Keratinocyte (primary cell): ENCODE measurements around the gene BUD31.

ENCODE experiments used
- CTCF ChIP-seq, 3 experiments: IDR thresholded peaks in 1 of 3; conservative IDR thresholded peaks in 1 of 3; optimal IDR thresholded peaks in 1 of 3; 2 replicates in 2 of 3; 3 replicates in 1 of 3; pipeline versions ENCODE3 to v1.5.1; 2011; ENCODE audit warnings: low read length in 3 of 3, mild to moderate bottlenecking in 3 of 3, moderate library complexity in 2 of 3, control low read depth in 1 of 3, inconsistent platforms in 1 of 3; ENCODE audit not compliant: insufficient read depth in 2 of 3; ENCODE audit errors: extremely low read depth in 1 of 3
- EZH2 ChIP-seq: IDR thresholded peaks from one replicate; pipeline ENCODE4 v1.6.1; 2012; ENCODE audit warnings: inconsistent platforms, mild to moderate bottlenecking, low read length, moderate library complexity

- no peak for TF ChIP-seq CTCF (optimal IDR thresholded peaks at IDR 0.05 in 1 of 3, IDR thresholded peaks at IDR 0.05 in 1 of 3, conservative IDR thresholded peaks at IDR 0.05 in 1 of 3; ENCODE audit: extremely low read depth in 1 of 3, insufficient read depth in 2 of 3, low read length in 3 of 3)
- TF ChIP-seq EZH2 = no peak
Observed at GRCh38 chr7:99422186-99422585, 13.4 kb downstream of the BUD31 start.
